Cardiac muscle cell (in vitro differentiated cells and primary cell): ENCODE data around the gene NR1I3. TPM values are rescaled to one million over a fixed set of nuclear protein-coding genes. Genes with fewer than 3 reads are reported as not detected.
A peak's percentile ranks its signal among the peaks of the same experiment; 100 is the strongest.

ENCODE experiments used
- DNase-seq, 2 donors: peaks; one replicate each; pipeline versions ENCODE4 v3.0.0 to v3.0.0-alpha.2; 2010 to 2017; ENCODE audit warnings: low read depth in 1 of 2, low spot score in 1 of 2
- H3K27ac ChIP-seq: fragments of 200-600 bp; sonication (generic); 2 replicates; pipeline ENCODE4 v1.5.1; 2016
- H3K27me3 ChIP-seq: fragments of 200-600 bp; sonication (generic); 2 replicates; pipeline ENCODE4 v1.6.0; 2016; ENCODE audit warnings: control low read depth
- H3K36me3 ChIP-seq: fragments of 200-600 bp; sonication (generic); 2 replicates; pipeline ENCODE4 v1.5.1; 2016; ENCODE audit warnings: control low read depth
- H3K4me1 ChIP-seq: fragments of 200-600 bp; sonication (generic); 2 replicates; pipeline ENCODE4 v1.8.1; 2017; ENCODE audit warnings: low read depth, mild to moderate bottlenecking, mixed run types
- H3K4me3 ChIP-seq: fragments of 200-600 bp; sonication (generic); 2 replicates; pipeline ENCODE4 v1.5.1; 2016; ENCODE audit warnings: mild to moderate bottlenecking
- H3K9me3 ChIP-seq: fragments of 200-600 bp; sonication (generic); 2 replicates; pipeline ENCODE4 v1.5.1; 2017; ENCODE audit warnings: low read depth, mild to moderate bottlenecking, control low read depth
- polyA plus RNA-seq: library from polyadenylated mRNA; unstranded; fragments of >200 nt; fragmentation: Nextera tagmentation; extraction: Ambion mirVana; gene quantifications from 2 replicates; pipeline ENCODE4 v1.2.1, GENCODE V29; 2016
- total RNA-seq: library from RNA; depleted of rRNA; stranded (reverse); fragments of >200 nt; gene quantifications from 2 replicates; pipeline ENCODE4 v1.2.3, GENCODE V29; 2016
- TF ChIP-seq, protein P1 (sequence below): IDR thresholded peaks from 2 replicates; pipeline ENCODE4 v1.5.1; 2012; ENCODE audit warnings: low read depth, mild to moderate bottlenecking, low read length

Gene NR1I3
- total and polyA plus RNA-seq, 2 experiments from 2014 or later: 0.33 TPM; not detected in 1

DNA sequence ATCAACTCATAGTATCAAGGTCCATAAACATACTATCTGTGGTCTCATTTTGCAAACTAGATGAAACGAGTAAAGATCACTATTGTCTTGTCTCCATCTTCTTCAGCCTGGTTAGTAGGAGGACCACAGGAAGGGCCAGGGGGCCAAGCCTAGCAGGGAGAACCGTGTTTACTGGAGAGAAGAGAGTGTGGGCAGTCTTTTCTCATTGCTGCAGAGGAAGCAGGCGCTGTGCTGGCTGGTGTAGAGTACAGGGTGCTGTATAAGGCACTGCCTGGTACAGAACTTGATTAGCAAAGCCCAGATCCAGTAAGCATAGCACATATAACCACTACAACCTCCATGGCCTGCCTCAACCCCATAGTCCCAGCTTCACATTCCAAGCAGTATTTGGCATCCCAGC, 50.7 kb downstream of the NR1I3 start:
- no peak overlapping the region for H3K4me3 ChIP-seq
- H3K36me3 ChIP-seq: no peaks in the 10 kb centered on the region
- no peaks in the 10 kb centered on the region for H3K4me1 ChIP-seq
- no peak overlapping the region for H3K27ac ChIP-seq
- no peaks in the 10 kb centered on the region for H3K27me3 ChIP-seq
- TF ChIP-seq, protein P1, sequence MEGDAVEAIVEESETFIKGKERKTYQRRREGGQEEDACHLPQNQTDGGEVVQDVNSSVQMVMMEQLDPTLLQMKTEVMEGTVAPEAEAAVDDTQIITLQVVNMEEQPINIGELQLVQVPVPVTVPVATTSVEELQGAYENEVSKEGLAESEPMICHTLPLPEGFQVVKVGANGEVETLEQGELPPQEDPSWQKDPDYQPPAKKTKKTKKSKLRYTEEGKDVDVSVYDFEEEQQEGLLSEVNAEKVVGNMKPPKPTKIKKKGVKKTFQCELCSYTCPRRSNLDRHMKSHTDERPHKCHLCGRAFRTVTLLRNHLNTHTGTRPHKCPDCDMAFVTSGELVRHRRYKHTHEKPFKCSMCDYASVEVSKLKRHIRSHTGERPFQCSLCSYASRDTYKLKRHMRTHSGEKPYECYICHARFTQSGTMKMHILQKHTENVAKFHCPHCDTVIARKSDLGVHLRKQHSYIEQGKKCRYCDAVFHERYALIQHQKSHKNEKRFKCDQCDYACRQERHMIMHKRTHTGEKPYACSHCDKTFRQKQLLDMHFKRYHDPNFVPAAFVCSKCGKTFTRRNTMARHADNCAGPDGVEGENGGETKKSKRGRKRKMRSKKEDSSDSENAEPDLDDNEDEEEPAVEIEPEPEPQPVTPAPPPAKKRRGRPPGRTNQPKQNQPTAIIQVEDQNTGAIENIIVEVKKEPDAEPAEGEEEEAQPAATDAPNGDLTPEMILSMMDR: no peak
- no peaks in the 10 kb centered on the region for H3K9me3 ChIP-seq
- DNase-seq: no peak

DNA sequence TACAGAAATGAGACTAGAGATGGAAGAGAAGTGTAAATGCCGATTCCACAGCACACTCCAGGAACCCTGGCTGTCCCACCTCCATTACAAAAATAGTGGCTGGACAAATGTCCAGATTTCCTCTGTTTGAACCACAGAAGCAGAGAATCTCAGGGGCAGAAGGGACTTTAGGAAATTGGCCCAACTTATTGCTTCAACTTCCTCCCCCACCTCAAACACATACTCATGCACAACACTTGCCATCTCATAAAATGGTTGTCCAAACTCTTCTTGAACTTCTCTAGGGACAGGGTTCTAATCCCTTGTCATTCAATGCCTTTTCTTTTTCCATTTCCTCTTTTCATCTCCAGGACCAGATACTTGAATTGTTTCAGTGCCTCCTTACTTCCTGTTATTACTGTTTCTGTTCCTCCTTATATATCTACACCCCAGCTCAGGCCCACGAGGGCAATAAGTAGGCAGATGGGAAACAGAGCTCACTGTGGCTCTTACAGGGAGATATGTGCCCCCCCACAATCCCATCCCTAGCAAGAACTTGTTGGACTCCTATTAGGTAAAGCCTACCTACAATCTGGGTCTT, 52.2 kb downstream of the NR1I3 start:
- DNase-seq: no peak
- Histone ChIP-seq H3K27ac (no peak overlapping the region), H3K4me1 (no peaks in the 10 kb centered on the region), H3K36me3 (no peaks in the 10 kb centered on the region), H3K9me3 (no peaks in the 10 kb centered on the region), H3K27me3 (no peaks in the 10 kb centered on the region), H3K4me3 (no peak overlapping the region)
- TF ChIP-seq, protein P1: no peak

DNA sequence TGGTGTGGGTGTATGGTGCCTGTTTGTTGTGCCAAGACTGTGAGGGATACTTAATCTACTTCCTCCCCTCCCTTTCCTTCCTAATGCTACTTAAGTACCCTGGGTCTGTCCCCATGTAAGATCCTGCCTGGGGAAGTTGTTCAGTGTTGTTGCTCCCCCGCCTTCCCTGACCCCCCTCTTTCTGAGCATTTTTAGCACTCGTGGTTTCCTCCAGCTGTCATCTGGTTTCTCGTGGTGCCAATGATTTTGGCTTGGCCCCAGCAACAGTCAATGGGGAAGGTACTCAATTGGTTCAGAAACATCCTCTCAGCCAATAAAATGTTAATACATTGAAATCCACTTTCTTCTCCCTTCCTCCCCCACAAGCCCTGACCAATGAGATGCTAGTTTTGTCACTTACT, 52.7 kb downstream of the NR1I3 start:
- H3K4me1 ChIP-seq: no peaks in the 10 kb centered on the region
- no peaks in the 10 kb centered on the region for H3K27me3 ChIP-seq
- TF ChIP-seq, protein P1: no peak
- DNase-seq: peak in 1 of 2 donors; percentile 83
- no peak overlapping the region for H3K4me3 ChIP-seq
- no peak overlapping the region for H3K27ac ChIP-seq
- H3K9me3 ChIP-seq: no peaks in the 10 kb centered on the region
- H3K36me3 ChIP-seq: no peaks in the 10 kb centered on the region

DNA sequence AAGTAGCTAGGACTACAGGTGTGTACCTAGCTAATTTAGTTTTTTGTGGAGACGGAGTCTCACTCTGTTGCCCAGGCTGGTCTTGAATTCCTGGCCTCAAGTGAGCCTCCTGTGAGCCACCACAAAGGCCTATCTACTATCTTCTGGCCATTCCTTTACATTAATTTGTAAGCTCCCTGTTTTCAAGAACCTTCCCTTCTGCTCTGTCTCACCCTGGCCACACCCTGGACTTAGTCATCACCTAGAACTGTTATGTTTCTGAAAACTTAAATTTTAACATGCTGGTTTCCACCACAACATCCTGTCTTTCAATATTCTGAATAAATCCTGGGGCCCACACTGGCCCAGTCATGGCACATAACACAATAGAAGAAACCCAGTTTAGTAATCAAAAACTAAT, 55.8 kb downstream of the NR1I3 start:
- no peak for DNase-seq
- TF ChIP-seq, protein P1: no peak
- H3K27ac ChIP-seq: no peak overlapping the region
- no peaks in the 10 kb centered on the region for H3K27me3 ChIP-seq
- no peaks in the 10 kb centered on the region for H3K9me3 ChIP-seq
- H3K4me1 ChIP-seq: no peaks in the 10 kb centered on the region
- no peaks in the 10 kb centered on the region for H3K36me3 ChIP-seq
- H3K4me3 ChIP-seq: no peak overlapping the region

DNA sequence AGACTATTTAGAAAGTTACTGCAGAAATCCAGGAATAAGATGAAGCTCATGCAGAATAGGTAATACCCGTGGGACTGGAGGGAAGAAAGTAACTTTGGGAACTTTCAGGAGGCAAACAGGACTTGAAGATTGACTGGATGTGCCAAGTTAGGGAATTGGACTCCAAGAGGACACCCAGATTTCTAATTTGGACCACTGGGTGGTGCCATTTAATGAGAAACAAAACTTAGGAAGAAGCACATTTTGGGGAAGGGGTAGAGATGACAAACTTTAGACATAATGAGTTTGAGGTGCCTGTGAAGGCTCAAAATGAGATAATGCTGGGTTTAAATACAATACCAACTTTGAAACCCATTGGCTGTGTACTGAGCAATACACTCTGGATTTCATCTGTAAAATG, 57.4 kb downstream of the NR1I3 start:
- DNase-seq: no peak
- no peaks in the 10 kb centered on the region for H3K4me1 ChIP-seq
- no peaks in the 10 kb centered on the region for H3K27me3 ChIP-seq
- no peaks in the 10 kb centered on the region for H3K36me3 ChIP-seq
- no peak overlapping the region for H3K27ac ChIP-seq
- no peaks in the 10 kb centered on the region for H3K9me3 ChIP-seq
- TF ChIP-seq, protein P1: peak; percentile 32
- no peak overlapping the region for H3K4me3 ChIP-seq
